Activated CD4-positive, alpha-beta memory T cell treated with anti-CD3 and anti-CD28 coated beads, Interleukin-2, amount 10 ng/mL, durations not matched to agents 7 days and 5 days (primary cell): Measurements from ENCODE around the gene EAPP. TPM values are rescaled to one million over a fixed set of nuclear protein-coding genes. Genes with fewer than 3 reads are reported as not detected.
A peak's percentile ranks its signal among the peaks of the same experiment; 100 is the strongest.
"Not testable (repeated sequence)": the region's sequence is repeated elsewhere in the genome, so short reads cannot be mapped to it uniquely, and the experiment has no call there.

Experiments used
- CTCF ChIA-PET: fragments of 350-600 bp; sonication (Branson Sonifier 250); formaldehyde crosslinking; loops from one replicate; lab custom pipeline; 2021; ENCODE audit warnings: antibody characterized with exemption, inconsistent platforms; lab: Charles Lee
- POLR2A ChIA-PET: fragments of 350-600 bp; sonication (Branson Sonifier 250); formaldehyde crosslinking; loops from one replicate; lab custom pipeline; 2021; ENCODE audit warnings: antibody characterized with exemption; lab: Charles Lee
- DNase-seq: peaks from one replicate; pipeline ENCODE4 v3.0.0-alpha.2; 2020
- H3K27ac Mint-ChIP-seq: one replicate; pipeline ENCODE4 v1.8.0; 2021; ENCODE audit warnings: mild to moderate bottlenecking, mixed read lengths
- H3K27me3 Mint-ChIP-seq: one replicate; pipeline ENCODE4 v1.8.0; 2021; ENCODE audit warnings: mixed read lengths
- H3K36me3 Mint-ChIP-seq: one replicate; pipeline ENCODE4 v1.8.0; 2021; ENCODE audit warnings: low read depth, mixed read lengths
- H3K4me1 Mint-ChIP-seq: one replicate; pipeline ENCODE4 v1.8.0; 2021; ENCODE audit warnings: mixed read lengths
- H3K4me3 Mint-ChIP-seq: one replicate; pipeline ENCODE4 v1.8.0; 2021; ENCODE audit warnings: mild to moderate bottlenecking, mixed read lengths
- H3K9me3 Mint-ChIP-seq: one replicate; pipeline ENCODE4 v1.8.0; 2021; ENCODE audit warnings: mixed read lengths
- total RNA-seq, 2 experiments: library from RNA; stranded (reverse); gene quantifications; one replicate each; pipeline ENCODE4 v1.2.3, GENCODE V29; 2021

Gene EAPP
- total RNA-seq, 2 experiments from 2014 or later, result 34.9 to 38.6 TPM

DNA sequence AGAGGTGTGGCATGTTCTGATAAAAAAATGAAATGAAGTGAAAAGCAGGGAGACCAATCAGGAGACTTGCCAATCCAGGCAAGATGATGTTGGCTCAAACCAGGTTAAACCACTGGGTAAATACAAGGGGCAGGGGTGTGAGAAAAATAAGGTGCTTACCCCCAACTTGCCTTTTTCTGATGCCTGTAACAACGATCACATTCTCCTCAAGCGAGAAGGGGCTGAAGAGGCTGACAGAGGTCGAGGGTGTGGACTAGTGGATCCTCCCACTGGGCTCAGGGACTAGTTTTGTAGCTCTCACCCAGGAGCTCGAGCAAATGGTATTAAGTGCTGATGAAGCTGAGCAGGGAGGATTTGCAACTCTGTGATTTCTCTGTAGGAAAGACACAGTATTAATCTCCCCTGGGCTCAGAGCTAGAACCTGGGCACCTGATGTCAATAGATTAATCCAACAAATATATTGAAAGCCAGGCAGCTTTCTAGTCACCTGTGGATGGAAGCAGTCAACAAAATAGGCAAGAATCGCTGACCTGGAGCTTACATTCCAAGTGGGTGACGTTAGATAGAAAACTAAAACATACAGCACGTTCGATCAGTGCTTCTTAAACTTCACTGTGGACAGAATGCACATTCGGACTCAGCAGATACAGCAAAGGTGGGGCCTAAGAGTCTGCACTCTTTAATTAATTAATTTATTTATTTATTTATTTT is 15.2 kb upstream of the EAPP start:
- CTCF ChIA-PET, result interaction anchor here (0.9 kb wide), 1 partner anchor 14 kb away, joined by 3 read pairs; no protein-coding TSS in a partner anchor
- Mint-ChIP-seq H3K9me3 (no peaks in the 10 kb centered on the region), H3K27ac (peak overlapping the region; percentile 29), H3K4me1 (peaks cover 19% of the 10 kb centered on the region), H3K4me3 (peak overlapping the region; percentile 3), H3K27me3 (no peaks in the 10 kb centered on the region), H3K36me3 (no peaks in the 10 kb centered on the region)
- POLR2A ChIA-PET, result interaction anchor here (0.9 to 1.4 kb wide), 5 partner anchors 11 to 850 kb away, joined by 3 to 8 read pairs (median 4); partner anchors contain the start of gene NFKBIA
- DNase-seq, result no peak

DNA sequence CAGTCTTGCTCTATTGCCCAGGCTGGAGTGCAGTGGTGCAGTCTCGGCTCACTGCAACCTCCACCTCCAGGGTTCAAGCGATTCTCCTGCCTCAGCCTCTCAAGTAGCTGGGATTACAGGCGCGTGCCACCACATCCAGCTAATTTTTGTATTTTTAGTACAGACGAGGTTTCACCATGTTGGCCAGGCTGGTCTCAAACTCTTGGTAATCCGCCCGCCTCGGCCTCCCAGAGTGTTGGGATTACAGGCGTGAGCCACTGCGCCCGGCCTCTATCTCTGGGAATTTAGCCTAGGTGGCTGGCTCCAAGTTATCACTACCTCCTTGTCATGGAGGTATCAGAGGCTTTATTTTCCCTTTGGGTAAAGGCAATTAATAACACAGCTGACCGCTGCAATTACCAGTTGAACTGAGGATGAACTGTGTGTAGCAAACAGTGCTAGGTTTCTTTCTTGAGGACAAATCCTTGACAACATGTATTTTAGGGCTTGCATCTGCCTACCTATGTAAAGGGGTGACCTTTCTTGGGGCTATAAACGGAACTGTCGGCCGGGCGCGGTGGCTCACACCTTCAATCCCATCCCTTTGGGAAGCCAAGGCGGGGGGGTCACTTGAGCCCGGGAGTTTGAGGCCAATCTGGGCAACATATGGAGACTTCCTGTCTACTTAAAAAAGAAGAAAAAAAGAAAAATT is 9.9 kb upstream of the EAPP start:
- CTCF ChIA-PET, result not testable (repeated sequence)

DNA sequence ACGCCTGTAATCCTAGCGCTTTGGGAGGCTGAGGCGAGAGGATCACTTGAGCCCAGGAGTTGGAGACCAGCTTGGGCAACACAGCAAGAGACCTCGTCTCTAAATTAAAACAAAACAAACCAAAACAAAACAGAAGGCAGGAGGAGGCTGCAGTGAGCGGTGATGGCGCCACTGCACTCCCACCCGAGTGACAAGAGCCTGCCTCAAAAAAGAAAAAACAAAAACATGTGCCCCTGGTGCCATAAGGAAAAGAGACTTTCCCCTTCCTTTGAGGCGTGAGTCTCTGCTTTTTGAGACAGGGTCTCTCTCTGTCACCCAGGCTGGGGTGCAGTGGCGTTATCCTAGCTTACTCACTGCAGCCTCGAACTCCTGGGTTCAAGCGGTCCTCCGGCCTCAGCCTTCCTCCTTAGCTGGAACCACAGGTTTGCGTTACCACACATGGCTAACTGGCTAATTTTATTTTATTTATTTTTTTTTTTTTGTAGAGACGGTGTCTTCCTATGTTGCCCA is 9.0 kb upstream of the EAPP start:
- H3K4me3 Mint-ChIP-seq, result no peak overlapping the region

More for the DNA sequence above, 9.9 kb upstream of the EAPP start:
- H3K9me3 Mint-ChIP-seq, DNase-seq, H3K27ac Mint-ChIP-seq, POLR2A ChIA-PET, H3K27me3 Mint-ChIP-seq, H3K36me3 Mint-ChIP-seq, H3K4me3 Mint-ChIP-seq: not testable (repeated sequence)
- peaks cover 19% of the 10 kb centered on the region for H3K4me1 Mint-ChIP-seq

DNA sequence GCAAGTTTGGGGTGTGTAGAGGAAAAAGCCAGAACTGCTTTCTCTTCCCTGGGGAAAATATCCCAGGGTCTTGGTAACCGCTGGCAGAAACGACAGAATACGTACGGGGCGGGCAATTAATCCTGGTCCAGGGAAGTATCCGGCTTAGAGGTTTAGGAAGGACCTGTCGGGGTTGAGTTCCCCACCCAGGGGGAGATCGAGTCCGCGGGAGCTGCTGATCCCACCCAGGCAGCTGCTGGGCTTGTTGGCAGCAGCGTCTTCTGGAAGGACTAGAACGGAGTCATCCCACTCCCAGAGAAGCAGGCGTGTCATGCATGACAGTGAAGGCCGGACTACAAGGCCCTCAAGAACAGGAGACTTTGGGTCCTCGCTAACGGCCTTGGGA is 7.6 kb upstream of the EAPP start:
- DNase-seq, H3K9me3 Mint-ChIP-seq, H3K27ac Mint-ChIP-seq, H3K27me3 Mint-ChIP-seq, H3K36me3 Mint-ChIP-seq, POLR2A ChIA-PET, CTCF ChIA-PET, H3K4me3 Mint-ChIP-seq: not testable (repeated sequence)
- H3K4me1 Mint-ChIP-seq, result peaks cover 14% of the 10 kb centered on the region

More for the DNA sequence above, 9.0 kb upstream of the EAPP start:
- DNase-seq, result no peak
- H3K36me3 Mint-ChIP-seq, result no peaks in the 10 kb centered on the region
- ChIA-PET CTCF (no interaction called here), POLR2A (interaction anchor here (0.7 to 1.1 kb wide), 2 partner anchors 8 to 177 kb away, joined by 3 read pairs; no protein-coding TSS in a partner anchor)
- peaks cover 14% of the 10 kb centered on the region for H3K4me1 Mint-ChIP-seq
- no peaks in the 10 kb centered on the region for H3K9me3 Mint-ChIP-seq
- H3K27me3 Mint-ChIP-seq, result no peaks in the 10 kb centered on the region
- no peak overlapping the region for H3K27ac Mint-ChIP-seq

DNA sequence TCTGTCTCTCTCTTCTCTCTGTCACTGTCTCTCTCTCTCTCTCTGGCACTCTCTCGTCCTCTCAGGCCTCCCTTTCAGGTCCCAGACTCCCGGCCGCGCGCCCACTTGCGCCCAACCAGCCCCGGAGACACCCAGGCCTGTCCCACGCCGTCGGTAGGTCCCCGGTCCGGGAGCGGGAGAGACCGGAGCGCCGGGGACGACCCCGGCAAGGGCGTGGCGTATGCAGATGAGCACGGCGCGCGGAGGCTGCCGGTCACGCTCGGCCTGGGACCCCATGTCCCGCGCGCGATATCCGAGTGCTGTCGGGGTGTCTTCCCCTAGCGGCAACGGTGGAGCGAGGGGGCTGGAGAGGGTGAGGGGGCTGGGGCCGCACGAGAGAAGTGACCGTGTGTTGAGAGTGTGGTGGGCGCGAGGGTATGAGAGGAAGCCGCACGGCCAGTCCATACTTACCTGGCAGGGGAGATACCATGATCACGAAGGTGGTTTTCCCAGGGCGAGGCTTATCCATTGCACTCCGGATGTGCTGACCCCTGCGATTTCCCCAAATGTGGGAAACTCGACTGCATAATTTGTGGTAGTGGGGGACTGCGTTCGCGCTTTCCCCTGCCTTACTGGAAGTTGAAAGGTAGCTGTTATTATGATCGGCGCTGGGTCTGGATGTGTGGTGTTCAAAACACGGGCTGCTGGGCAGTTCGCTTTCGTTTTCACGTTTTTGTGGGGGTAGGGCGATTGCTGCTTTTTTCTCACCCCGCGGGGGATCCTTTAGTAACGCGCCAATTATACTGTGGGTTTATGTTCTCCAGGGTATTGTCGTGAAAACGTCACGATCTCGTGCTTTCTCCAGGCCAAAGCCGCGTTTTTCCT is 7.0 kb upstream of the EAPP start:
- POLR2A ChIA-PET, H3K4me3 Mint-ChIP-seq, CTCF ChIA-PET, H3K27me3 Mint-ChIP-seq, DNase-seq, H3K9me3 Mint-ChIP-seq, H3K36me3 Mint-ChIP-seq, H3K27ac Mint-ChIP-seq: not testable (repeated sequence)
- H3K4me1 Mint-ChIP-seq, result peaks cover 11% of the 10 kb centered on the region

DNA sequence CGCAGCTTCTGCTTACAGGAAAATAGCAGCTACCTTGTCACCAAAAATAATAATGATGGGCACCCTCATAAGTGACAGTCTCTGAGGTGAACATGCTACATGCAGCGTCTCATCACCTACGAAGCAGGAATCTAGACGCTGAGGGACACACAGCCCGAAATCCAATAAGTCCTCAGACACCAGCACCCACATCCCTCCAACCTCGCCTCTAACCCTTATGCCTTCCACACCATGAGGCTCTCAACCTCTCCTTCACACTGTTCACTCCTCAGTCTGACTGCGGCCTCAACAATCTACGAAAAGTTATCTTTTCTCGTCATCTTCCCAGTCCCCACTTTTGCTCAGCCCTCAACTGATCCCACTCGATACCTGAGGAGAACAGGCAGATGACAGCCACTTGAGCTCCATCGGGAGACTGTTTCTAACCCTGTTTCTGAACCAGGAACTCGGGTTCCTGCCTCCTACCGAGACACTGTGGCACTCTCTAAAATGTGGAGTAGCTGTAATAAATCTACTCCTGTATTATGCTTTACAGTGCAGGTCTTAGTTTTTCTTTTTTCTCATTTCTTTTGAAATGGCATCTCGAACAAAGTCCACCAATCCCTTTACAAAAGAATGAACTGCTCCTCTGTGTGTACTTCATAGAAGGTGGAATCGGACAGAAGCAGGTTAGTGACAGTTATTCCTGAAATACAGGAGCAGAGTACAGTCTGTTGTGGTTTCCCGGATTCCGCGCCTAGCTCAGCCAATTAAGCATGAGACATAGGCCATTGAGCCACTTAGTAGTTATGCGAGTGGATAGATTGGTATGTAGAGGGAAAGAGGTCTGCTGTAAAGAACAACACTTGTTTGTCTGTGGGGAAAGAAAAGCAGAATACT is 919 bp upstream of the EAPP start:
- POLR2A ChIA-PET, result interaction anchor here (1.4 to 2.1 kb wide), 3 partner anchors 8 to 78 kb away, joined by 3 to 8 read pairs (median 6); partner anchors contain the start of gene SPTSSA
- DNase-seq, result not testable (repeated sequence)

DNA sequence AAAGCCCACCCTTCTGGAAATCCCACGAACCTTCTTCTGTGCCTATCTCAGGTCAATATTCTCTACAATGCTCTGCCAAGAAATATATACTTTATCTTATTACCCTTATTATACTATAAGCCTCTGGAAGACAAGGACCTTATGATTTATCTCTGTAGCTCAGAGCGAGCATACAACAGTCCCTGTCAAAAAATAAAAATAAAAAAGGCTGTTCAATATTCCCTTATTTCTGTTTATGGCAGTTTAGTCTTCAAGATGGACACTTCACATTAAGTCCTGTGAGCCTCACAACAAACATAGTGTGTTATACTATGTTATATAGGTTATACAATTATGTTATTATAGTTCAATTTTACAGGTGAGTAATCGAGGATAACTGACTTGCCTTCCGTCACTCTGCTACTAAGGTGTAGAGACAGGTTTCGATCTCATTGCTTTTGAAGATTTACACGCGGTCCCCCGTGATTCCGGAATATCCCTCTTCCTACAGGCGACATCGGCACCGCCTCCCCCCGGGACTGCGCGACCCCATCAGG is 562 bp downstream of the EAPP start:
- Mint-ChIP-seq H3K27me3 (no peaks in the 10 kb centered on the region), H3K4me1 (peaks cover 38% of the 10 kb centered on the region), H3K4me3 (peak overlapping the region; percentile 95), H3K9me3 (no peaks in the 10 kb centered on the region), H3K27ac (peak overlapping the region; percentile 93), H3K36me3 (peaks cover 15% of the 10 kb centered on the region)
- DNase-seq, result no peak
- ChIA-PET POLR2A (interaction anchor here (0.7 to 2.1 kb wide), 6 partner anchors 9 to 92 kb away, joined by 3 to 7 read pairs (median 5); partner anchors contain the start of gene SPTSSA), CTCF (interaction anchor here (0.9 to 1.8 kb wide), 2 partner anchors 205 to 207 kb away, joined by 3 to 4 read pairs; no protein-coding TSS in a partner anchor)

More for the DNA sequence above, 919 bp upstream of the EAPP start:
- H3K27me3 Mint-ChIP-seq, H3K9me3 Mint-ChIP-seq: not testable (repeated sequence)
- Mint-ChIP-seq H3K4me3 (peak overlapping the region; percentile 95), H3K36me3 (peaks cover 12% of the 10 kb centered on the region), H3K27ac (peak overlapping the region; percentile 93), H3K4me1 (peaks cover 36% of the 10 kb centered on the region)
- CTCF ChIA-PET, result interaction anchor here (1.4 kb wide), 1 partner anchor 14 kb away, joined by 3 read pairs; no protein-coding TSS in a partner anchor

DNA sequence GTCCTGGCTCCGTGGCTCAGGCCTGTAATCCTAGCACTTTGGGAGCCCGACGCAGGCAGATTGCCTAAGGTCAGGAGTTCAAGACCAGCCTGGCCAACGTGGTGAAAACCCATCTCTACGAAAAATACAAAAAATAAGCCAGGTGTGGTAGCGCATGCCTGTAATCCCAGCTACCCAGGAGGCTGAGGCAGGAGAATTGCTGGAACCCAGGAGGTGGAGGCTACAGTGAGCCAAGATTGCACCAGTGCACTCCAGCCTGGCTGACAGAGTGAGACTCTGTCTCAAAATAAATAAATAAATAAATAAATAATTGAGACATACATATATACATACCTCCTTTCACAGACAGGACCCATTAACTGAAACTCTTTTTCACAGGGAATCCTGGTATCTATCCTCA is 1.4 kb downstream of the EAPP start:
- not testable (repeated sequence) for H3K27ac Mint-ChIP-seq, H3K4me3 Mint-ChIP-seq, H3K9me3 Mint-ChIP-seq, DNase-seq, H3K27me3 Mint-ChIP-seq
- Mint-ChIP-seq H3K36me3 (peaks cover 21% of the 10 kb centered on the region), H3K4me1 (peaks cover 38% of the 10 kb centered on the region)
- POLR2A ChIA-PET, result interaction anchor here (0.7 to 1.8 kb wide), 5 partner anchors 8 to 93 kb away, joined by 3 to 7 read pairs (median 4); partner anchors contain the start of gene SPTSSA
- CTCF ChIA-PET, result interaction anchor here (0.9 to 1.8 kb wide), 2 partner anchors 204 to 206 kb away, joined by 3 to 4 read pairs; no protein-coding TSS in a partner anchor

DNA sequence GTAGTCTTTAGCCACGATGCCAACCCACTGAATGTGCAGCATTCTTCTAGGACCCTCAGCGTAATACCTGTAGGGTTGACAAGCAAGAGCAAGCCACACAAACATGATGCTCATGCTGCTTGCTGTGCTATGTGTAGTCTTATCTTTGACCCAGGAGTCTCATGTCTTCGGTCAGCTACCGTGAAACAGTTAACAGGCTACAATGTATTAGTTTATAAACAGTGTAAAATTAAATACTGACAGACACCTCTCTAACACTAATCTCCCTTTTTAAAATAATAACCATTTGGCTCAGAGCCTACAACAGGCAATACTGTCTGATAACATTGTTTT is 1.9 kb downstream of the EAPP start:
- H3K9me3 Mint-ChIP-seq, result no peaks in the 10 kb centered on the region
- no peak overlapping the region for H3K4me3 Mint-ChIP-seq
- no peak for DNase-seq
- ChIA-PET CTCF (interaction anchor here (1.8 kb wide), 1 partner anchor 206 kb away, joined by 4 read pairs; no protein-coding TSS in a partner anchor), POLR2A (interaction anchor here (1.7 to 1.8 kb wide), 2 partner anchors 9 to 17 kb away, joined by 7 read pairs; no protein-coding TSS in a partner anchor)
- H3K4me1 Mint-ChIP-seq, result peaks cover 38% of the 10 kb centered on the region
- H3K27me3 Mint-ChIP-seq, result no peaks in the 10 kb centered on the region
- no peak overlapping the region for H3K27ac Mint-ChIP-seq
- peaks cover 21% of the 10 kb centered on the region for H3K36me3 Mint-ChIP-seq

DNA sequence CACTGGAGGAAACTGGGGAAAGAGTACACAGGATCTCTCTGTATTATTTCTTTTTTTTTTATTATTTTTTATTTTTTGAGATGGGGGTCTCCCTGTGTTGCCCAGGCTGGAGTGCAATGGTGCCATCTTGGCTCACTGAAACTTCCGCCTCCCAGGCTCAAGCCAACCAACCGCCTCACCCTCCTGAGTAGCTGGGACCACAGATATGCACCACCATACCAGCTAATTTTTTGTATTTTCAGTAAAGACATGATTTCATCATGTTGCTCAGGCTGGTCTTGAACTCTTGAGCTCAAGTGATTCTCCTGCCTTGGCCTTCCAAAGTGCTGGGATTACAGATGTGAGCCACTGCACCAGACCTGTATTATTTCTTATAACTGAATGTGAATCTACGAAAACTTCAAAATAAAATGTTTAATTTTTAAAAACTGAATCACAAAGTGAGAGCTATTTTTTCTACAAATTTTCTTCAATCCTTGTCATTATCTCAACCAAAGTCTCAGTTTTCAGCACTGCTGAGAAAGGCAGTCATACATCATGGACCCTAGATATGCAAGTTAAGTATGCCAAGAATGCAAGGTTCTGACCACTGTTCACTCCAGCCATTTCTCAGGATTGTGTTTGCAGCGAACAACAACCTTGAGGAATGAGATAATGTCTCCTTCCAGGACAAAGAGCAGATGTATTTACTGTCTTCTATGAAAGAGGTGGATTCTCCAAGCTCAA is 2.4 kb downstream of the EAPP start:
- H3K4me1 Mint-ChIP-seq, result peaks cover 38% of the 10 kb centered on the region
- CTCF ChIA-PET, result interaction anchor here (1.8 kb wide), 1 partner anchor 205 kb away, joined by 4 read pairs; no protein-coding TSS in a partner anchor
- no peak overlapping the region for H3K4me3 Mint-ChIP-seq
- H3K27me3 Mint-ChIP-seq, result no peaks in the 10 kb centered on the region
- H3K9me3 Mint-ChIP-seq, result no peaks in the 10 kb centered on the region
- POLR2A ChIA-PET, result interaction anchor here (1.7 to 1.8 kb wide), 2 partner anchors 9 to 17 kb away, joined by 7 read pairs; no protein-coding TSS in a partner anchor
- peaks cover 24% of the 10 kb centered on the region for H3K36me3 Mint-ChIP-seq
- no peak for DNase-seq
- H3K27ac Mint-ChIP-seq, result no peak overlapping the region

DNA sequence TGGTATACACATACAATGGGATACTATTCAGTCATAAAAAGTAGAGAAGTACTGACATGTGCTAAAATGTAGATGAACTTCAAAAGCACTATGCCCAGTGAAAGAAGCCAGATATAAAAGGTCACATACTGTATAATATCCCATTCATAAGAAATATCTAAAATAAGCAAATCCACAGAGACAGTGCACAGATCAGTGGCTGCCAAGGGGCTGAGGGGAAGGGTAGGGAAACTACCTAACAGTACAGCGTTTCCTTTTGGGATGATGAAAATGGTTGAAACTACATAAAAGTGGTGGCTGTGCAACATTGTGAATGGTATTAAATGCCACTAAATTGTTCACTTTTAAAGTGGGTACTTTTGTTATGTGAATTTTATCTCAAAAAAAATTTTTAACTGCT is 11.9 kb downstream of the EAPP start:
- Mint-ChIP-seq H3K27me3 (no peaks in the 10 kb centered on the region), H3K4me1 (no peaks in the 10 kb centered on the region), H3K4me3 (no peak overlapping the region), H3K9me3 (no peaks in the 10 kb centered on the region), H3K27ac (no peak overlapping the region), H3K36me3 (peaks cover 45% of the 10 kb centered on the region)
- ChIA-PET POLR2A (interaction anchor here (1.8 kb wide), 1 partner anchor 10 kb away, joined by 7 read pairs; no protein-coding TSS in a partner anchor), CTCF (no interaction called here)
- no peak for DNase-seq
